ENCODE data around the gene MAGOHB.
"Not testable (repeated sequence)": the region's sequence is repeated elsewhere in the genome, so short reads cannot be mapped to it uniquely, and the experiment has no call there.

MAGOHB gene

DNA sequence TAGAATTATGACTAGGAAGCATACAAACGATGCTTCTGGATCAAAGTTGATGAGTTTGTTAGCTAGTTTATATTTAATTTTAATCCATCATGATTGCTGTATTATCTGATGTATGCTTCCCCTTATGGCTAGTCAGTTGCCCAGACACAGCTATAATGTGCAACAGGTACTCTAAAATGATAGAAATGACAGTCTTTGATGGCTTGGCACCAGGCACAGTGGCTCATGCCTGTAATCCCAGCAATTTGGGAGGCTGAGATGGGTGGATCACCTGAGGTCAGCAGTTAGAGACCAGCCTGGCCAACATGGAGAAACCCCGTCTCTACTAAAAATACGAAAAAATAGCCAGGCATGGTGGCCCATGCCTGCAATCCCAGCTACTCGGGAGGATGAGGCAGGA is 2.2 kb downstream of the MAGOHB start:
- not testable (repeated sequence) for DNase-seq

DNA sequence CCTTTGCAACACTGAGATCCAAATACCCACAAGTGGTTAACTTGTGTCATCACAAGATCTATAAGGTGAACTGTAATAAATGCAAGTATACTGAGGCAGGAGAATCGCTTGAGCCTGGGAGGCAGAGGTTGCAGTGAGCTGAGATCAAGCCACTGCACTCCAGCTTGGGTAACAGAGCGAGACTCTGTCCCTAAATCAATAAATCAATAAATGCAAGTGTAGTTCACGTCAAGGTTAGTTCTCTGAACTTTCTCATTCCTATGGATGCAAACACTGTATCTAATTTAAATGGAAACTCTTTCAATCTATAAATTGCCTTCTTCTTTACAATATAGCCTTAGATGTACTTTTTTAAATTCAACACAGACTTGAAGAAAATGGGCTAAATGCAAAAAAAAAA is 3.2 kb downstream of the MAGOHB start:
- DNase-seq: no peak

DNA sequence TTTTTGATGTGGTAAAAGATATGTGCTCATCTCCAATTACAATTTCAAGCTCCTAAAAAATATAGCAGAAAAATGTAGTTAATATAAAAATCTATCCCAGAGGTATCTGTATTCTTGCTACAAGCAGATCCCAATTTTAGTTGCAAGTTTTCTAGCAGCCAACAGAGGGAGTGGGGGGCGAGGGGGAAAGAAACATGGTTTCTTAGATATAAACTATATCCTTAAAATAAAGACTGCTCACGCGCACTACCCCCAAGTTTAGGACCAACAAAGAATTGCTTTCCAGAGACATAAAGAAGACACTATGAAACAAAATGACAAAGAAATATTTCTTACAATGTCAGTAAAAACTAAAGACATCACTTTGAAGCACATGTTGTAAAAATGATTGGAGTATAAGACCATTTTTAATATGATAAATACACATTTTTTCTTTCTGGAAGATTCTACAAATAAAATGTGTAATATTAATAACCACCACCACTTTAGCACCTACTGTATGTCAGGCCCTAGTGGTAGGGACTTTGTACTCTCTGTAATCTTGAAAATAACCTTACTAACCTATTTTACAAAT is 5.4 kb downstream of the MAGOHB start:
- DNase-seq: no peak

DNA sequence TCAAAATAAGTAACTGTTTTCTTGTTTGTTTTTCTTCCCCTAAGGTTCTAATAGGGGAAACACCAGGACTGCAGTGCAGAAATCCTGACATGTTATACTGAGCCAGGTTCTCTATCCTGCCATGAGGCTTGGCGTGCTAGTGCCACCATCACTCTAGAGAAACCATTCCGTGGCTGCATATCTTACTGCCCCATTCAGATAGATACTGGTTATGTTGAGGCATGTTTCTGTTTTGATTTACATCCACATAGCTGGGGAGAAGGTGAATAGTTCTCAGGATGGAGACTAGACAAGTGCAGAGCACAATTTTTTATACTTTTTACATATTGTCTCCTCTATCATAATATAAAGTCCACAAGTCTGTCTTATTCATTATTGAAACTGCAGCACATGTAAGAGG is 11.5 kb downstream of the MAGOHB start:
- no peak for DNase-seq

DNA sequence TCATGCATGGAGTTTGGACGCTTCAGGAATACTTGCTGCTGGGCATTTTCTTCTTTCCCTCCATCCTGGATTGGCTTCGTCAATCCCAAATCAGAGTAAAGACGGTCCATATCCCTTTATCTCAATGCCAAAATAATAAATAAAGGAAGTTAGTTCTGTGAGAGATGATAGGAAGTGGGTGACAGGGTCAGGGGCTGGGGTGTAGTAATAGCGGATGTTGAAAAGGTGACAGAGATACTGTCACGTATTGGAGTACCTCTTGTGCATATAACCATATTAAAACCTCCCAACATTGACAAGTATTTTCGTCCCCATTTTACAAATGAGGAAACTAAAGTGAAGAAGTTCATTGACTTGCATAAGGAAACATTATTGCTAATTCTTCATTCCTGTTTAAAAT is 12.4 kb downstream of the MAGOHB start:
- no peak for DNase-seq

DNA sequence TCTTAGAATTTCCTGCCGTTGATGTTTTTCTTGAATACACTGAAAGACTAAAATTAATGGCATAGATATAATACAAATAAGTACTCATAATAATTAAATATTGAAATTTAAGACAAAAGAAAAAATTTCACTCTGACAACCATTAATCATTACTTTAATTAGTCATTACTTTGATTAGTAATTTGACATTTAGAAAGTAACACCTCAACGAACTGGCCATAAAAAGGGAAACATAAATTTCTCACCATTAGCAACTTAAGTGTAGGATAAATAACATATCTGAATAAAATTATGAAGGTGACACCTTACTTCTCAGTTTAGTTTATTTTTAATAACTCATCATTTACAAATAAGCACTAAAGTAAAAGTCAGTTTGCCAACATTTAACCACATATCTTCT is 17.5 kb downstream of the MAGOHB start:
- no peak for DNase-seq

DNA sequence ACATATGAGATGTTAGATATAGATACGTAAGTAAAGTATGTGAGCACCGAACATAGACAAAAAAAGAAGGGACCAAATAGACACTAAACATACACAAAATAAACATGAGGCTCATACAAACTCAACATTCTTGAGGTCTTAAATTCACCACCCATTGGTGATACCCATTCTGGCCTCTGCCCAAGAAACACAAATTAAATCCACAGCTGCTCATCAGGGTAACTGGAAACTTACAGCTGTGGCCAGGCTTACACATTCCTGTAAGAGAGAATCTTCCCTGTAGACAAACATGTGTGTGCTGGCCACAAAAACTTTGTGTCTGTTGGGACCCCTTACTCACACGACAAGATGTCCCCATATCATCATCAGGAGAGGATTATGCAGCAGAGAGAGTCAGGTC is 22.4 kb downstream of the MAGOHB start:
- no peak for DNase-seq

DNA sequence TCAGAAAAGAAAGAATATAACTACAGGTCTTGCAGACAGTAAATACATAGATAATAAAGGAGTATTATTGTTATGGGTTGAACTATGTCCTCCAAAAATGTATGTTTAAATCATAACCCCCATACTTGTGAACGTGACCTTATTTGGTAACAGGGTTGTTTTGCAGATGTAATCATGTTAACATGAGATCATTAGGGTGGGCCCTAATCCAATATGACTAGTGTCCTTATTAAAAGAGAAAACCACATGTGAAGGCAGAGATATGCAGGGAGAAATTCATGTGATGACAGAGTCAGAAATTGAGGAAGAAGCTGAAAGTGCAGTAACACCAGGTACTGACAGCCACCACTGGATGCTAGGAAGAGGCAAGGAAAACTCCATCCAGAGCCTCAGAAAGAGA is 29.0 kb downstream of the MAGOHB start:
- DNase-seq: no peak

DNA sequence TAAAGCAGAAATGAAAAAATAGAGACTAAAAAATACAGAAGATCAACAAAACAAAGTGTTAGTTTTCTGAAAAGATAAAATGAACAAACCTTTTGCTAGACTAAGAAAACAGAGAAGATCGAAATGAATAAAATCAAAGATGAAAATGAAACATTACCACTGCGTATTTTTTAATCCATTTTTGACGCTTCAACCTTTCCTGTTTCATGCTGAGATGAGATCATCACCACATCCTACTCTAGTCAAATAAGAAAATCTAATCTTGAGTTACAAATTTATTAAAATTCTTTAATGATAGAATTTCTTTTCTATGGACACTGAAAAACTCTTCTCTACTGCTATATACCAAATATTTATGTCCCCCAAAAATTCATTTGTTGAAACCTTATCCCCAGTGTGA is 30.7 kb downstream of the MAGOHB start:
- DNase-seq: no peak

DNA sequence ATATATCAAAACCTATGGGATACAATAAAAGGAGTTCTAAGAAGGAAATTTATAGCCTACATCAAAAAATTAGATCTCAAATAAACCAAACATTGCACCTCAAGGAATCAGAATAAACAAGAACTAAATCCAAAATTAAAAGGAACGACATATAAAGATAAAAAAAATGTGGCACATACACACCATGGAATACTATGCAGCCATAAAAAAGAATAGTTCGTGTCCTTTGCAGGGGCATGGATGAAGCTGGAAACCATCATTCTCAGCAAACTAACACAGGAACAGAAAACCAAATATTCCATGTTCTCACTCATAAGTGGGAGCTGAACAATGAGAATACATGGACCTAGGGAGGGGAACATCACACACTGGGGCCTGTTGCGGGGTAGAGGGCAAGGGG is 31.3 kb downstream of the MAGOHB start:
- not testable (repeated sequence) for DNase-seq

DNA sequence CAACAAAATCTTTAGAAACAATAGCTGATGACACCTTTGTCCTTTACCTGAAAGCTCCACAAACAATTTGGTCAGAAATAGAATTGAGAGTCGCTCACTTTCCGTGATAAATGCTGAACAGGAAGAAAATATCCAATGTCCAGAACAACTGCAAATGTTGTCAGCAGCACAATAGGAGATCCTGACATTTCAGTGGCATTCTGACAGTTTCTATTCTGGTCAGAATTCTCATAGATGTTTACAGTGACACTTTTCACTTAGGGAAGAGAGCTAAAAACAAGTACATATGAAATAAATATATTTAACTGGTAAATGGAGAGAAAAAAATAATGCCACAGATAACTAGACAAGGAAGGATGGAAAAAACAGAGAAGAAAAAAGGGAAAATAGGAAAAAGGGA is 39.1 kb downstream of the MAGOHB start:
- DNase-seq: no peak

DNA sequence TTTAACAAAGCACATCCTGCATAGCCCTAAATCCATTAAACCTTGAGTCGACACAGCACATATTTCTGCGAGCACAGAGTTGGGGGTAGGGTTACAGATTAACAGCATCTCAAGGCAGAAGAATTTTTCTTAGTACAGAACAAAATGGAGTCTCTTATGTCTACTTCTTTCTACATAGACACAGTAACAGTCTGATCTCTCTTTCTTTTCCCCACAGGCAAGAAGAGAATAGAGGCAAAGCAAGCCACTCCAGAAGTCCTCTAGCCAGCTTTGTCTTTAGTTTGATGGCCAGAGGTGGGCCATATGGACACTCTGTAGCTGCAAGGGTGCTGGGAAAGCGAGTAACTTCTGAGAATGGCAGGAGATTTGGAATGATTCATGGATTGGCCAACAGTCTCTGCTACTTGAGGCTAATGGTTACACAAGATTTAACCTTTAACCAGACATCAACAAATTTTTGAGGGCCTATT is 41.4 kb downstream of the MAGOHB start:
- not testable (repeated sequence) for DNase-seq

DNA sequence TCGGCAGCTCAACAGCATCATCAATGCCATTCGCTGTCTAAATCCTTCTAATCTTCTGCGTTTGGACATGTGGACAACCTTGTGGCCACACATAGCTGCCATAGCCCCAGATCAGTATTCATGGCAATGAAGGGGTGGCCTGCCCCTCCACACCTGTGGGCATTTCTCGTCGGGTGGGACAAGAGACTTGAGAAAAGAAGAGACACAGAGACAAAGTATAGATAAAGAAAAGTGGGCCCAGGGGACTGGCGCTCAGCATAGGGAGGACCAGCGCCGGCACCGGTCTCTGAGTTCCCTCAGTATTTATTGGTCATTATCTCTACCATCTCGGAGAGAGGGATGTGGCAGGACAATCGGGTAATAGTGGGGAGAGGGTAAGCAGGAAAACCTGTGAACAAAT is 42.3 kb downstream of the MAGOHB start:
- DNase-seq: no peak

DNA sequence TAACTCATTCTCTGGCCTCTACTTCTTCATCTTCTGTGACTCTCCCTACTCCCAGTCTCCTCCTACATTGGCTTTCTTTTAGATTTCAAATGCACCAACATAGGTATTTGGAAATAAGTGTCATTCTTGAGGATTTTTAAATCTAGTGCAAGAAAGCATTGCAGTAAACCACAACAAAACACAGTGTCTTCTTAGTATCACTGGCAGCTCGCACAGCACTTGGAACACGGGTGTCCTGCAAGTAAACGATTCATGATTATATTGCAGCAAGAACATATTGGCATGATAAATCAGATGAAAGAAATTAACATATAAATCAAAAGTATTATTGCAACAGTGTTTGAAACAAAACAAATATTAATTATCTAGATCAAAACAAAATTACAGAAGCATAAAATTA is 45.6 kb downstream of the MAGOHB start:
- no peak for DNase-seq

DNA sequence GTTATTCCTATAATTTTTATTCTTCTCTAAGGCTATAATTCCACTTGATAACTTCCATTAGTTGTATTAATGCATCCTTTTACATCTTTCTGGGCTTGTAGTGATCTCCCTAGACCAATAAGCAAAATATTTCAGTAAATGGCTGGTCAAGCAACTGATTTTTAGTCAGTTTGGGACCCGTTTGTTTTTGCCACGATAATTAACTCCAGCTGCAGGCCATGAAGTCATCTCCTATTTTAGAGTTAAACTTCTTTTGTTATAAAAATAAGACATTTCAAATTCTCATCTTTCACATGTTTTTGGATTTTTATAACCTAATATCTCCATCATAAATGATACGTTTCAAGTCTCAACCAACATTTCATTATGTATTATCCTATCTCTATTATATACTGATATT is 49.4 kb downstream of the MAGOHB start:
- DNase-seq: no peak

DNA sequence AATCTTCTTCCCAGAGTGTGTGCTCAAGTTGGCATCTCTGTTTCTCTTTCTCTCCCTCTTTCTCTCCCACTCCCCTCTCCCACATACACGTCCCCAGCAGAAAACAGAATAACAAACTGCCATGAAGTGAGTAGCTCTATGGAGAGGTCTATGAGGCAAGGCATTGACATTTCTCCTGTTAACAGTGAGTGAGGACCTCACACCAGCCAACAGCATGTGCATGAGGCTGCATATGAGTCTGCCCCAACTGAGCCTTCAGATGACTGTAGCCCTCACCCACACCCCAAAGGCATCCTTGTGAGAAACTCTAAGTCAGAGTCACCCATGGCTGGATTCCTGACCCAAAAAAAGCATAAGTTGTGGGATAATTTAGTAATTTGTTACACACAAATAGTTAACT is 50.4 kb downstream of the MAGOHB start:
- DNase-seq: no peak

DNA sequence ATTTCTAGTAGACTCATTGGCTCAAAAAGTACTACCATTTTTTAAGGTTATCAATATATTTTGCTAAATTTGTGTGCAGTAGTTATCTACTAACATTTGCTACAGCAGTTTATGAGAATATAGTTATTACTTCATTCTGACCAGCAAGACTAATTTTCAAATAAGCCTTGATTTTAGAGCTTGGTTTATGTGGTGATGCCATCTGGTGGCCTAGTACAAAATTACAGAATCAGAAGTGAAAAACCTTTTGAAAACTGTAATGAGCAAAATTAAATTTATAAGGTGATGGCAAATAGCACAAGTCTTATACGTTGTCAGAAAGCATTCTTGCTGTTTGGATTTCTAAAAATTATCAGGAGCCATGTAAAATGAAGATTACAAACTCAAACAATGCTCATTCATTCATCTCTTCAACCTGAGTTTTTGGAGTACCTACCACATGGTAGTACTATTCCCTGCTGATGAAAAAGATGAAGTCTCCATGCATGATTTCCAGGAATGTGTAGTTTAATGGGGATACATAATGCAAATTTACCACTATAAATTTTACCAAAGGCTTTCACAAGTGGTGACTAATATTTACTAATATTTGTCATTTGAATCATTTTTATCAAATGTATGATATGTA is 51.0 kb downstream of the MAGOHB start:
- DNase-seq: no peak

DNA sequence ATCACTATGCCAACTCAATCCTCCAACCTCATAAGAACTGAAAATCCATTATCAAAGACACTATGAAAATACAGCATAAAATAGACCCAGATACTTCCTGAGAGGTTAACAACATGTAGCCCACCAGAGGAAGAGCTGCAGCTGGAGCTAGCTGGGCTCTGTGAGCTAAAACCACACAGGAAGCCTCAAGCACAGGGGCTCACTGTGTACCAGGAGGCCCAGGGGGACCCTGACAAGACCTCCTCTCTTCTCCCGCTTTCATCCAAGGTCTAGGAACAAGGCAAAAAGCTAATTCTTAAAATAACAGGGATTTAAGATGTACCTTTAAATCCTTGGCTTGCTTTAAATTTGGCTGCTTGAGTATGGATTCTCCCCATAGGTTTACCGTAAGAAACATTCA is 54.2 kb downstream of the MAGOHB start:
- no peak for DNase-seq

DNA sequence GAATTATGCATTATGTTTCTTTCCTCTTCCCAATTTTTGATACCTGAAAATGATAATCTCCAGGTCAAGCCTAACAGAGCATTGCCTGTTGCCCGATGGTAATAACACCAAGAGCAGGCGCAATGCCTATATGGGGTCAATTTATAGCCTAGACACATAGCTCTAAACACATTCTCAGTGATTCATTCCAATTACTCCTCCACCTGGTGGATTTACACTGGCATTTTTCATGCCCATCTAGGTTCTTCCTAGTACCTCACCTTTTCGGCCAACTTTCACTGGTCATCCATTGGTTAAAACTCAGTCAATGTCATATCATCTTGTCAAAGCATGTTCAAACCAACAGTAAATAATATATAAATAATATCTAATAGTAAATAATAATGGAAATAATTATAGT is 54.6 kb downstream of the MAGOHB start:
- no peak for DNase-seq

DNA sequence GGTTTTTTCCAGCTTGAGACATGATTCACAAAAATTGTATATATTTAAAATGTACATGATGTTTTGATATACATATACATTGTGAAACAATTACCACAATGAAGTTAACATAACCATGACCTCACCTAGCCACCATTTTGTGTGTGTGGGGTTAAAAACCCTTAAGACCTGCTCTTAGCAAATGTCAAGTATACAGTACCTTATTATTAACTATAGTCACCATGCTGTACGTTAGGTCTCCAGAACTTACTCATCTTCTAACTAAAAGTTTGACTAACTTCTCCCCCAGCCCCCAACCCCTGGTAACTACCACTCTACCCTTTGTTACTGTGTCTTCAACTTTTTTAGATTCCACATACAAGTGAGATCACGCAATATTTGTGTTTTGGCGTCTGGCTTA is 55.1 kb downstream of the MAGOHB start:
- DNase-seq: no peak

DNA sequence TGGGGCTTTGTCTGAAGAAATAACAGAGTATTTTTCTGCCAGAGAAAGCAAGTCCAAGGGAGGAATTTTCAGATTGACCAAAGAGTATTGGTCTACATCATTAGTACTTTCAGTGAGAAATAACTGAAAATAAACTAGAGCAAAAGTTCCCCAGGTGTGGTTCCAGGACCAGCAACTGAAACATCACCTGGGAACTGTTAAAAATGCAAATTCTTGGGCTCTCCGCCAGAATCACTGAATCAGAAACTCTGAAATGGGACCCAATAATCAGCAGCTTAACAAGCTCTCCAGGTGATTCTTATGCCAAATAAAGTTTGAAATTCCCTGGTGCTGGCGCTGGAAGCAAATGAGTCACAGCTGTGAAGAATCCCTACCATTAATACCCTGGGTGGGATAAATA is 55.6 kb downstream of the MAGOHB start:
- DNase-seq: no peak

DNA sequence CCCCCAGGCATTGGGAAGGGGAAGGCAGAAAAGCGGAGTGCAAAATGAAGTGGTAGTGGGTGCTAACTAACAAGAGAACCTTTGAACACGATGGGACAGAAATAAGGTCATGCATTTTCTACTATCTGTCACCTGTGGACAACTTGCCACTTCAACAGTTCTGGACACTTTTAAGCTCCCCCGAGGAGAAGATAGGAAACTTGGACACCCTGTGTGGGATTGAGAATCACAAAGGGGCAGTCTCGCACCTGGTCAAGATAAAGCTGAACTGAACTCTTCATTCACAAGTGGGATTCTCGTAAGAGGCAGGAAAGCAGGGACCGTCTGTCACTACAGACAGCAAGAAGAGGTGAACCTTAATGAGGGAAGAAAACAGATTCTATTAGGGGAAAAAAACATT is 56.1 kb downstream of the MAGOHB start:
- DNase-seq: no peak

DNA sequence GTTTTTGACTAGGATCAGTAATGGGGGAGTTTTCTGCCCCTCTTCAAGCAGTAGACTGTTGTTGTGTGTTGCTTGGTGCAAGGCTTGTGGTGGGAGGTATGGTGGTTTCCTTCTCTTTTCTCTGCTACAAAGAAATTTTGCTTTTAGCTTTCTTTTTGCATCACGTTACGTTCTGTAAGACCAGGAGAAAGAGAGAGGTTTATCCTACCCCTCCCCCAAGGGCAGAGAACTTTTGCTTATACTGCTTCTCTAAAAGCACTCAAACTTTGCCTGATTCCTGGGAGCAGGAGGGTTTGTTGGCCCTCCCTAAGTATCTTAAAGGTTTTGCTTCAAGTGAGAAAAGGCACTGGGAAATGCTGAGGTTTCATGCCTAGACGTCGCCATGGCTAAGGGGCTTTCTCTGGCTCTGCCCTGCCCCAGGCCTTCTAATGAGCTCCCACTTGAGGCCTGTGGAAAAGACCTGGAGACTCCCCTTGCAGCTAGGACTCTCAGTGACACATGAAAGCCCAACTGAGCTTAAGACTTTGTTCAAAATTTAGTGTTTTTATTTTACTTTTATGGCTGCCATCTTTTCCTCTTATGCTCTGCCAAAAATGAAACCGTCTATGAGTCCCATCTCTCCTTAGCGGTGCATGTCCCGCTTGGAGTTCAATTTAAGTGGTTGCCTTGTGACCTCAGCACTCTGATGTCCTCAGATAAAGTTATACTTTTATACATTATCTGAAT is 58.5 kb downstream of the MAGOHB start:
- no peak for DNase-seq

DNA sequence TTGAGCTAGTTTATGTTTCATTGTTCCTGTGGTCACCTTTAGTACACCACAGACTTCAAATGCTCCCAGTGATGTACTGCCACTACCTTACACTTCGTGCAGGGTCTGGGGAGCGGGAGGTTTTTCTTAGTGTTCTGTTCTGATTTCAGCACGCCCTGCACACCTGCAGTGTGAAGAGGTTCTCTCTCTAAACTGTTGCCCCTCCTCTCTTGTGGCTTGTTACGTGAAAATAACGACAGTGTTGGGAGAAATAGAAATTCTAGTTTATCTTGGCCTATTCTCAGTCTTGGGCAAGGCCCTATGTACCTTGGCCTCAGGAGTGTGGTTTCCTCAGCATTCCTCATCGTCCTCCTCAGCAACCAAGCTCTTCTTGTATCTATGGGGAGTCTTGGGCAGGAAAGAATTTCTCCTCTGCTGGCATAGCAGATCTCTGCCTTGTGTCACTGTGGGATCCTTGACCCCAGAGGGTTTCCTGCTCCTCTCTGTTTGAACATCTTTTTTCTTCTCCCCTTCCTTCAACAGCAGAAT is 59.1 kb downstream of the MAGOHB start:
- DNase-seq: no peak
